Ovary (tissue), 9 donors: Measurements from ENCODE around the gene OTUB1. TPM values are rescaled to one million over a fixed set of nuclear protein-coding genes. Genes with fewer than 3 reads are reported as not detected.
"Not testable (repeated sequence)": the region's sequence is repeated elsewhere in the genome, so short reads cannot be mapped to it uniquely, and the experiment has no call there.

Experiments used
- DNase-seq, 5 donors: peaks; one replicate each; pipeline ENCODE4 v3.0.0-alpha.2; 2019 to 2020
- H3K27ac ChIP-seq, 2 donors: fragments of 200-600 bp; one replicate each; pipeline versions ENCODE4 v1.5.1 to v1.8.0; 2019 to 2022
- H3K27me3 ChIP-seq: fragments of 200-600 bp; one replicate; pipeline ENCODE4 v1.8.0; 2022
- H3K36me3 ChIP-seq: fragments of 200-600 bp; sonication (generic); one replicate; pipeline ENCODE4 v1.5.1; 2019
- H3K4me1 ChIP-seq: one replicate; pipeline ENCODE4 v1.8.1; 2013; ENCODE audit warnings: mild to moderate bottlenecking, moderate library complexity; ENCODE audit not compliant: insufficient read depth
- H3K4me3 ChIP-seq: fragments of 200-600 bp; sonication (generic); one replicate; pipeline ENCODE4 v1.5.1; 2017
- H3K9me3 ChIP-seq, 2 donors: fragments of 200-600 bp in 1 of 2; sonication (generic) in 1 of 2; one replicate each; pipeline versions ENCODE4 v1.5.1 to v1.8.1; 2013 to 2019; ENCODE audit warnings: mild to moderate bottlenecking in 1 of 2, moderate library complexity in 1 of 2
- EP300 ChIP-seq: sonication (generic); formaldehyde crosslinking; IDR thresholded peaks from one replicate; pipeline ENCODE4 v1.6.1; 2017; ENCODE audit warnings: antibody characterized with exemption
- POLR2A ChIP-seq: fragments of 450-650 bp; IDR thresholded peaks from one replicate; pipeline ENCODE4 v1.6.1; 2017; ENCODE audit warnings: antibody characterized with exemption, mild to moderate bottlenecking, moderate library complexity
- WGBS, 3 donors: extraction: QIAGEN DNeasy Blood & Tissue Kit in 1 of 3; methylation state at CpG; one replicate each; pipeline versions ENCODE4 v1.1.5 to v1.1.7; 2013 to 2017; 5-methylcytosine and 5-hydroxymethylcytosine counted together
- intact Hi-C, 4 donors: fragments of 100-400 bp; cut with DNase I; formaldehyde crosslinking; loops; one replicate each; pipeline versions ENCODE4 v1.11.0 to v1.15.1; 2022 to 2023
- polyA plus RNA-seq, 2 donors: library from polyadenylated mRNA; stranded (reverse); fragments of 200-250 nt in 1 of 2; fragments of 350-450 nt in 1 of 2; fragmentation: Illumina TruSeq in 1 of 2; extraction: RNeasy Lipid Tissue Mini Kit (QIAGEN cat#74804) in 1 of 2; gene quantifications; one replicate each; pipeline ENCODE4 v1.2.3, GENCODE V29; 2013 to 2014
- total RNA-seq, 7 donors: library from RNA; depleted of rRNA in 2 of 7; stranded (reverse); fragments of >200 nt in 2 of 7; fragmentation: NEBNext Ultra II Directional in 3 of 7; extraction: Animal tissue kit (Norgen Biotek cat#: 25700) in 3 of 7; gene quantifications; one replicate each; pipeline versions ENCODE4 v1.1.0 to v1.2.4, GENCODE V29; 2016 to 2023
- TF ChIP-seq, protein P1 (sequence below), 3 donors: fragments of 450-650 bp in 2 of 3; fragments of 200-600 bp in 1 of 3; IDR thresholded peaks; one replicate each; pipeline versions ENCODE4 v1.5.1 to v1.8.0; 2016 to 2022; ENCODE audit warnings: antibody characterized with exemption in 3 of 3, mild to moderate bottlenecking in 1 of 3
- donor health status: DM: no; HTN: no; CAD: no; lungs with moderate emphysema.
- donor health status: DM: no; HTN: no; CAD: no.
- donor health status: Bipolar disorder and iron deficiency.
- donor health status: DM: yes; HTN: yes; CAD: no.
- donor health status: DM: no; HTN: no; CAD: no.
- donor health status: DM: yes; HTN: yes; CAD: no.

Gene OTUB1
- total and polyA plus RNA-seq, 9 donors: 34.7 to 66.7 (median 50.7) TPM

DNA sequence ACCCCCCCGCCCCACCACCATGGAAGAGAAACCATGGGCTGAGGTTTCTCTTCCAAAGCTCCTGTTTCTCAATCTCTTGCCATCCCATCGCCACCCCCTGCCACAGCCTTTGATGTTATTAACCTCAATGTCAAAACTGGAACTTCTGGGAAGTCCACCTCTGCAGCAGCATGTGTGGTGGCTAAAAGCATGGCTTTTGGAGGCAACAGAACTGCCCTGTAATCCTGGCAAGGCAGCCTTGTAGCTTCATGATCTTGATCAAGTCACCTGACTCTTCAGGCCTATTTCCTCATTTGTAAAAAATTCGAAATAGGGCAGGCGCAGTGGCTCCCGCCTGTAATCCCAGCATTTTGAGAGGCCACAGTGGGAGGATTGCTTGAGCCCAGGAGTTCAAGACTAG, 15.3 kb upstream of the OTUB1 start:
- DNase-seq: no peak
- no peaks in the 10 kb centered on the region for H3K9me3 ChIP-seq
- intact Hi-C loops: no loop called here
- no peaks in the 10 kb centered on the region for H3K36me3 ChIP-seq
- WGBS, 3 donors: 64 to 80% (median 74%) methylated on average over 5 of the region's 5 CpGs
- H3K27ac ChIP-seq: no peak overlapping the region
- H3K27me3 ChIP-seq: no peaks in the 10 kb centered on the region
- H3K4me3 ChIP-seq: no peak overlapping the region
- TF ChIP-seq EP300 (no peak), POLR2A (no peak)
- TF ChIP-seq, protein P1, sequence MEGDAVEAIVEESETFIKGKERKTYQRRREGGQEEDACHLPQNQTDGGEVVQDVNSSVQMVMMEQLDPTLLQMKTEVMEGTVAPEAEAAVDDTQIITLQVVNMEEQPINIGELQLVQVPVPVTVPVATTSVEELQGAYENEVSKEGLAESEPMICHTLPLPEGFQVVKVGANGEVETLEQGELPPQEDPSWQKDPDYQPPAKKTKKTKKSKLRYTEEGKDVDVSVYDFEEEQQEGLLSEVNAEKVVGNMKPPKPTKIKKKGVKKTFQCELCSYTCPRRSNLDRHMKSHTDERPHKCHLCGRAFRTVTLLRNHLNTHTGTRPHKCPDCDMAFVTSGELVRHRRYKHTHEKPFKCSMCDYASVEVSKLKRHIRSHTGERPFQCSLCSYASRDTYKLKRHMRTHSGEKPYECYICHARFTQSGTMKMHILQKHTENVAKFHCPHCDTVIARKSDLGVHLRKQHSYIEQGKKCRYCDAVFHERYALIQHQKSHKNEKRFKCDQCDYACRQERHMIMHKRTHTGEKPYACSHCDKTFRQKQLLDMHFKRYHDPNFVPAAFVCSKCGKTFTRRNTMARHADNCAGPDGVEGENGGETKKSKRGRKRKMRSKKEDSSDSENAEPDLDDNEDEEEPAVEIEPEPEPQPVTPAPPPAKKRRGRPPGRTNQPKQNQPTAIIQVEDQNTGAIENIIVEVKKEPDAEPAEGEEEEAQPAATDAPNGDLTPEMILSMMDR (IDR thresholded peaks at IDR 0.05): no peak
- H3K4me1 ChIP-seq: peaks cover 3% of the 10 kb centered on the region

DNA sequence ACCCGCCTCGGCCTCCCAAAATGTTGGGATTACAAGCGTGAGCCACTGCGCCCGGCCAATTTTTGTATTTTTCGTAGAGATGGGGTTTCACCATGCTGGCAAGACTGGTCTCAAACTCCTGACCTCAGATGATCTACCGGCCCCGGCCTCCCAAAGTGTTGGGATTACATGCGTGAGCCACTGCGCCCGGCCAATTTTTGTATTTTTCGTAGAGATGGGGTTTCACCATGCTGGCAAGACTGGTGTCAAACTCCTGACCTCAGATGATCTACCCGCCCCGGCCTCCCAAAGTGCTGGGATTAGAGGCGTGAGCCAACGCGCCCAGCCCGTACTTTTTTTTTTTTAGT, 12.4 kb upstream of the OTUB1 start:
- H3K4me3 ChIP-seq, intact Hi-C loops, H3K27ac ChIP-seq, H3K36me3 ChIP-seq, H3K9me3 ChIP-seq, H3K27me3 ChIP-seq: not testable (repeated sequence)
- DNase-seq: peak in 1 of 5 donors; percentile 55
- WGBS, 3 donors: 61 to 70% (median 66%) methylated on average over 18 of the region's 18 CpGs
- H3K4me1 ChIP-seq: peaks cover 15% of the 10 kb centered on the region

DNA sequence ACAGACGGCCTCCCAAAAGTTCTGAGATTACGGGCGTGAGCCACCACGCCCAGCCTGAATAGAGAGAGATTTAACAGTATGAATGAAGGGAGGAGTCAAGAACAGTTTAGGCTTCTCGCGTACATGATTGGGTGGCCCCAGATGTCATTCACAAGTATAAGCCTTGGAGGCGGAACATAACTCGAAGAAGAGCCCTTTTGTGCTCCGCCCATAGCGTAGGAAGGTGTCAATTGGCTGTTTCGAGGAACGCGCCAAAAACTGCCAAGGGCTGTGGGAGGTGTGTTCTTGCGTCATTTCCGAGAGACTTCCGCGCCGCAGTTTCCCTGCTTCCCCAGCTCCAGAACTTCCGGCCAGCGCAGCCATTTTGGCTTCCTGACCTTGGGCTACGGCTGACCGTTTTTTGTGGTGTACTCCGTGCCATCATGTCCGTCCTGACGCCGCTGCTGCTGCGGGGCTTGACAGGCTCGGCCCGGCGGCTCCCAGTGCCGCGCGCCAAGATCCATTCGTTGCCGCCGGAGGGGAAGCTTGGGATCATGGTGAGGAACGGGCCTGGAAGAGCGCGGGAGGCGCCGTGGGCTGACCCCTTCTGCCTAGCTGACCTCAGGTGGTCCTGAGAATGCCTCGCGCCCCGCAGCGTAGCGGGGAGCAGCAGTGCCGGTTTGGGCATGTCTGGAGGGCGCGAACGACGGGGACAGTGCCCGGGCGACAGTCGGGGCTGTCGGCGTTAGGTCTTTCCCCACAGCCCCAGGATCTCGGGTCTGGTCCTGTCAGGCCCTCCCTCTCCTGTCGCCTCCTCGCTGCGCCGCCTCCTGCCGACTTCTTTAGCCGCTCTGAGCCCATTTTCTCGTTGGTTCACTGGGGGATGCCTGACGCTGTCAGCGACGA, 11.7 kb upstream of the OTUB1 start, which contains the start of gene COX8A:
TSS of gene COX8A (plus strand) at position 362 of the 885 bp plus-strand sequence. CDS start at position 423, 61 bp downstream.
- WGBS, 3 donors: 0 to 1% (median 0%) methylated on average over 67 of the region's 67 CpGs
- peak; percentile 96 to 99 (median 97) for DNase-seq
- intact Hi-C loops: no loop called here
- peak within 1 kb of the TSS; percentile 83 for H3K4me3 ChIP-seq
- H3K4me1 ChIP-seq: peaks cover 15% of the 10 kb centered on the region
- H3K9me3 ChIP-seq: no peaks in the 10 kb centered on the region
- H3K36me3 ChIP-seq: no peaks in the 10 kb centered on the region
- H3K27ac ChIP-seq: peak within 1 kb of the TSS; percentile 73 to 95
- peak; percentile 79 for TF ChIP-seq POLR2A
- TF ChIP-seq, protein P1 (IDR thresholded peaks at IDR 0.05): no peak
- TF ChIP-seq EP300: no peak
- no peaks in the 10 kb centered on the region for H3K27me3 ChIP-seq

DNA sequence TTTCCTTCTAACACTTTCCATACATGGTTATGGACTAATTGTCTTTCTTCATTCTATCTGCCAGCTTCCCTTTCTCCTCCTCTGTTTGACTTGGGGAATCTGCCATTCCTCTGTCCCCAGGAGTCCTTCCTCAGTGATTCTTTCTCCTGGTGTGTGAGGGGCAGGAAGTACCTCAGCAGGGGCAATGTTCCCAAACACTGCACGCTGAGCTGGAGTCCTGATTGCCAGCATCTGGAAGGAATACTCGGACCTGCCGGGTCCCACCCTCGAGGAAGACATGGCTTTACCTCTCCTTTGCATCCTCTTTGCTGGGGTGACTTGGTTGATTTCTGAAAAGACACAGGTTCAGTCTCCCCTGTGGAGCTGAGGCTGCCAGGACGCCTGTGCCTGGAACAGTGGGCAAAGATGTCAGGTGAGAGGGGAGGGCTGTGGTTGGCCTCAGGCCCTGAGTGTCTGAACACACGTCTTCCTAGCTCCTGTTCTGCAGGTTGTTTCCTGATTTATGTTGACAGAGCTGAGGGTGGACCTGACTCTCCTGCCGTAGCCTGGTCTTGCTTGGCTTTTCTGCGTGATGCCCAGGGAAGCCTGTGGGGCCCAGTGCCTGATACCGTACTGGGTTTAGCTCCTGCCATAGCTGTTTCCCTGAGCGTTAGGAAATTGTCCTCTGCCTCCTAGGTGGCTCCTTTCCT, 7.5 kb upstream of the OTUB1 start:
- H3K9me3 ChIP-seq: no peaks in the 10 kb centered on the region
- TF ChIP-seq, protein P1 (IDR thresholded peaks at IDR 0.05): no peak
- no peak for TF ChIP-seq POLR2A
- TF ChIP-seq EP300: no peak
- H3K27me3 ChIP-seq: no peaks in the 10 kb centered on the region
- peaks cover 15% of the 10 kb centered on the region for H3K4me1 ChIP-seq
- no peak for DNase-seq
- intact Hi-C loops: no loop called here
- no peak overlapping the region for H3K4me3 ChIP-seq
- no peaks in the 10 kb centered on the region for H3K36me3 ChIP-seq
- 63 to 75% (median 69%) methylated on average over 10 of the region's 10 CpGs for WGBS, 3 donors
- H3K27ac ChIP-seq: peak overlapping the region in 1 of 2 donors; percentile 28

DNA sequence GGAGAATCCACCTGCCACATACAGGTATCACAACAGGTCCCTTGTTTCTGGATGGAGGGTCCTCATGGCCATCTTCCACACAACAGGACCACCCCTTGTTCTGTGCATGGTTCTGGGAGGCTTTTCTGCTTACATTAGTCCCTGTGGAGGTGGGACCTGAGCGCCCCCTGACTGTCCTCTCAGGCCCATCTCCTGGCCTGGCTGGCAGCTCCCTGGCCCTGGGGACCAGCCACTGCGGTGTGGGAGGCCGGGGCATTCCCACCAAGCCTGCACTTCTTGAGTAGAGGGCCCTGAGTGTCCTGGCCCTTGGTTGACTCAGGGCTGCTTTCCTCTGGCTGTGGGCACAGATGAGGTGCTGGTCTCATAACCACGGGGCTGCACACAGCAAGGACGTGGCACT, 6.8 kb upstream of the OTUB1 start:
- no peak for TF ChIP-seq POLR2A
- TF ChIP-seq, protein P1 (IDR thresholded peaks at IDR 0.05): no peak
- no peak for TF ChIP-seq EP300
- H3K4me3 ChIP-seq: no peak overlapping the region
- peaks cover 15% of the 10 kb centered on the region for H3K4me1 ChIP-seq
- no peaks in the 10 kb centered on the region for H3K27me3 ChIP-seq
- H3K36me3 ChIP-seq: no peaks in the 10 kb centered on the region
- intact Hi-C loops: no loop called here
- DNase-seq: no peak
- H3K27ac ChIP-seq: peak overlapping the region in 1 of 2 donors; percentile 28
- 87 to 92% (median 89%) methylated on average over 5 of the region's 5 CpGs for WGBS, 3 donors
- no peaks in the 10 kb centered on the region for H3K9me3 ChIP-seq
